Measurements from ENCODE around the gene PYCARD.

The PYCARD gene

DNA sequence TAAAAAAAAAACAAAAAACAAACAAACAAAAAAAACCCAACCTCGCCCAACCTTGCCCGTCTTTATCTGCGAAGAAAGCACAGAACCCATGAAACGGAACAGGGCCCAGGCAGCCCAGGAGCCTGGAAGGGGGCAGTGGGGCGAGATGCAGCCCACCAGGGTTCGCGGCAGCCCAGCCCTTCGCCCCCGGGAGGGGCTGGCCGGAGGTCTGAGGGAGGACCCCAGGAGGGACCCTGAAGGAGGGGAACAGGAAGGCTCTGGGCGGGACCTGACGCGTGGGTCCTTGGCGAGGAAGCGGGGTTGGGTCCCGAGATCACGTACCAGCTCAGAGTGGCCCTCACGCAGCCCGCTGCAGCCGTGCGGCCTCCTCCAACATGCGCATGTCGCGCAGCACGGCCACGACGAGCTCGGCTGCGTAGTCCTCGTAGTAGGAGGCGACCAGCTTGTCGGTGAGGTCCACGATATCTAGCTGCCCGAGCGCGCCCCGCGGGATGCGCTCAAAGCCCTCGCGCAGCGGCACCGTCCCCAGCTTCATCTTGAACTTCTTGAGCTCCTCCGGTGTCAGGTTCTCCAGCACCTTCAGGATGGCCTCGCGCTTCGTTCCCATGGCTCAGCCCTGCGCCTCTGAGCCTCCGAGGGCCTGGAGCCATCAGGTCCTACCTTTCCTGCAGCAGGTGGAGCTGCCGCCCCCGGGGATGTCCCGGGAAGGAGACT is 14.0 kb upstream of the PYCARD start, which contains the start of gene PYDC1:
TSS of gene PYDC1 (minus strand) at position 714 of the 714 bp plus-strand sequence. CDS start at position 607, 107 bp downstream.
- H3K4me3 ChIP-seq (ENCODE audit: low read depth, low read length), result no peak within 1 kb of the TSS
- no peak for DNase-seq (ENCODE audit: low read depth)
- TF ChIP-seq POLR2A (IDR thresholded peaks at IDR 0.05; ENCODE audit: extremely low read depth, insufficient read length), result no peak
- TF ChIP-seq, protein P1, sequence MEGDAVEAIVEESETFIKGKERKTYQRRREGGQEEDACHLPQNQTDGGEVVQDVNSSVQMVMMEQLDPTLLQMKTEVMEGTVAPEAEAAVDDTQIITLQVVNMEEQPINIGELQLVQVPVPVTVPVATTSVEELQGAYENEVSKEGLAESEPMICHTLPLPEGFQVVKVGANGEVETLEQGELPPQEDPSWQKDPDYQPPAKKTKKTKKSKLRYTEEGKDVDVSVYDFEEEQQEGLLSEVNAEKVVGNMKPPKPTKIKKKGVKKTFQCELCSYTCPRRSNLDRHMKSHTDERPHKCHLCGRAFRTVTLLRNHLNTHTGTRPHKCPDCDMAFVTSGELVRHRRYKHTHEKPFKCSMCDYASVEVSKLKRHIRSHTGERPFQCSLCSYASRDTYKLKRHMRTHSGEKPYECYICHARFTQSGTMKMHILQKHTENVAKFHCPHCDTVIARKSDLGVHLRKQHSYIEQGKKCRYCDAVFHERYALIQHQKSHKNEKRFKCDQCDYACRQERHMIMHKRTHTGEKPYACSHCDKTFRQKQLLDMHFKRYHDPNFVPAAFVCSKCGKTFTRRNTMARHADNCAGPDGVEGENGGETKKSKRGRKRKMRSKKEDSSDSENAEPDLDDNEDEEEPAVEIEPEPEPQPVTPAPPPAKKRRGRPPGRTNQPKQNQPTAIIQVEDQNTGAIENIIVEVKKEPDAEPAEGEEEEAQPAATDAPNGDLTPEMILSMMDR (IDR thresholded peaks at IDR 0.05; ENCODE audit: low read depth, low read length), result no peak
- TF ChIP-seq, protein P2, sequence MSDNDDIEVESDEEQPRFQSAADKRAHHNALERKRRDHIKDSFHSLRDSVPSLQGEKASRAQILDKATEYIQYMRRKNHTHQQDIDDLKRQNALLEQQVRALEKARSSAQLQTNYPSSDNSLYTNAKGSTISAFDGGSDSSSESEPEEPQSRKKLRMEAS (IDR thresholded peaks at IDR 0.05; ENCODE audit: low read depth, low read length), result no peak
- TF ChIP-seq MYC (IDR thresholded peaks at IDR 0.05; ENCODE audit: low read depth, low read length), result no peak

DNA sequence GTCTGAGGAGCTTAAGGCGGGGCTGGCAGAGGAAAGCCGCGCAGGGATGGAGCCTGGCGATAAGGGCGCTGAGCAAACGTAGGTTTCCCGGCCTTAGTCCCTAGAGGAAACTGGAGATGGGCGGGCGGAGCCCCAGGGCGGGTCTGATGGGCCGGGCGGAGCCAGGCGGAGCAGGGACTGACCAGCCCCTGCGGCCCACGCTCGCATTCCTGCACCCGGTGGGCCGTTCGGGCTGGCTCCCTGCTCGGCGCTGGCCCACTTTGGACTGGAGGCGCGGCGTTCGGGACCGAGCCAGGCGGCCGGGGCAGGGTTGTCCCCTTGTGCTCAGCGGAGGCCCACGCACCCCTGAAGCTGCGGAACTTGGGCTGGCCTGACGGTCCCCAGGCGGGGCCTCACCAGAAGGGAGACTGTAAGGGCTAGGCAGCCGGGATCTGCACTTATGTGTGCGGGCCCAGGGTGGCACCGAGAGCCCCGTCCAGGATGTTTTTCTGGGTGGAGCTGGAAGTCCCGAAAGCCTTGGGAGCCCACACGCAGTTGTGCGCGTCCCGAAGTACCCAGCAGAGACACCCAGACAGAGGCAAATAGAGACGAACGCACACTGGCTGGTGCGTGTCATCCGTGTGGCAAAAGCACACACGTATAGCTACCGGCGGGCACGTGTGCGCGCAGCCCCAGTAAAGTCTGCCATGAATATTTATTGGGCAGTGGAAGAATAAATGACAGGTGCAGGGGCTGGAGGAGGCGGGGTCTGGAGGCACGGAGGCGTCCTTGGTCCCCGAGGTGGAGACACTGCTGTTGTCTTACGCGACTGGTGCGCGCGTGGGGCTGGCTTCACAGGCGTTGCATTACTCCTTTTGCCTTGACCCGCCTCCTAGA is 13.0 kb upstream of the PYCARD start:
- H3K4me3 ChIP-seq (ENCODE audit: low read depth, low read length), result peak overlapping the region; percentile 43
- TF ChIP-seq, protein P1 (IDR thresholded peaks at IDR 0.05; ENCODE audit: low read depth, low read length), result no peak
- TF ChIP-seq, protein P2 (IDR thresholded peaks at IDR 0.05; ENCODE audit: low read depth, low read length), result no peak
- no peak for TF ChIP-seq POLR2A (IDR thresholded peaks at IDR 0.05; ENCODE audit: extremely low read depth, insufficient read length)
- no peak for TF ChIP-seq MYC (IDR thresholded peaks at IDR 0.05; ENCODE audit: low read depth, low read length)
- peak; percentile 76 for DNase-seq (ENCODE audit: low read depth)

DNA sequence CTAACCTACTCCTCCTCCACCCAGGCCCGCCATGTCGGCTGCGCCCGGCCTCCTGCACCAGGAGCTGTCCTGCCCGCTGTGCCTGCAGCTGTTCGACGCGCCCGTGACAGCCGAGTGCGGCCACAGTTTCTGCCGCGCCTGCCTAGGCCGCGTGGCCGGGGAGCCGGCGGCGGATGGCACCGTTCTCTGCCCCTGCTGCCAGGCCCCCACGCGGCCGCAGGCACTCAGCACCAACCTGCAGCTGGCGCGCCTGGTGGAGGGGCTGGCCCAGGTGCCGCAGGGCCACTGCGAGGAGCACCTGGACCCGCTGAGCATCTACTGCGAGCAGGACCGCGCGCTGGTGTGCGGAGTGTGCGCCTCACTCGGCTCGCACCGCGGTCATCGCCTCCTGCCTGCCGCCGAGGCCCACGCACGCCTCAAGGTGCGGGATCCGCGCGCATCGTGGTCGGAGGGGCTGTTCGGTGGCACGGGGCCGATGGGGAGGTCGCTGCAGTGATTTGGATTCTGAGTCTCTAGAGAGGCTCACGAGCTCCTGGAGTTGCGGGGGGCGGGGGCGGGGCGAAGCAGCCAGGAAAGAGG is 12.2 kb upstream of the PYCARD start:
- DNase-seq (ENCODE audit: low read depth), result no peak
- TF ChIP-seq, protein P1 (IDR thresholded peaks at IDR 0.05; ENCODE audit: low read depth, low read length), result no peak
- TF ChIP-seq POLR2A (IDR thresholded peaks at IDR 0.05; ENCODE audit: extremely low read depth, insufficient read length), result no peak
- TF ChIP-seq, protein P2 (IDR thresholded peaks at IDR 0.05; ENCODE audit: low read depth, low read length), result no peak
- no peak for TF ChIP-seq MYC (IDR thresholded peaks at IDR 0.05; ENCODE audit: low read depth, low read length)
- no peak overlapping the region for H3K4me3 ChIP-seq (ENCODE audit: low read depth, low read length)

DNA sequence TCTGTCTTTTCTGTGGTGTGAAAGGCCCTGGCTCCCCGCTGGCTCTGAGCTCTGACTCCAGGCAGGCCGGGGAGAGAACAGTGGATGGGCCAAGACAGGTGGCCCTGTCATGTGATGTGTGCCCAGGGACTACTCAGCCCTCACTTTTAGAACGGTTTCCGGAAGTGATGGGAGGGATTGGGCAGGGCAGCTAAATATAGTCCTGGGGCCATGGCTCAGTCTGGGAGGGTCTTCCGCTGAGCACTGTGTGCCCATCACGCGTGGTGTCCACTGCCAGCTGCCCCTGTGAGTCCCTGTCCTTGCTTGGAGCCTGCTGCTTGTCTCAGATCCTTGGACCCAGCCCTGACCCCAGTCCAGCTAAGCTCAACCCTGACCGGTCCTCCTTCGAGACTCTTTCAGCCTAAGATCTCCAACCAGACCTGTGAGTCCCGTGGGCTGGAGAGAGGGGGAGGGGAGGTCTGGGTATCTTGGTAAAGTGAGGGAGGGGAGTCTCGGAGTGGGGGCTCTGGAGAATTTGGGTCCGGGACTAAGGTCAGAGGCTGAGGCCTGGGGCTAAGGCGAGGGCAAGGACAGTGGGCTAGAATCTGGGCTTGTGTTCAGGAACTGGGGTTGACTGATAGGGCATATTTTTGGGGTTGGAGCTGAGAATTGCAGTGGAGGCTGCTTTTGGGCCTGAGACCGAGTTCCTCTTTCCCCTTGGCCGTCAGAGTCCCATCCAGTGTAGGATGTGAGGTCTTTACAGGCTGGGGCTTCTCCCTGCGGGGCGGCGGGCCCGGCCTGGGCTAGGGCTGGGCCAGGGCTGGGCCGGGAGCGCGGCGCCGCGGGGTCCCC is 11.5 kb upstream of the PYCARD start, which contains the start of gene TRIM72:
TSS of gene TRIM72 (plus strand) at position 243 of the 831 bp plus-strand sequence. CDS start 620 bp downstream, outside the sequence.
- TF ChIP-seq POLR2A (IDR thresholded peaks at IDR 0.05; ENCODE audit: extremely low read depth, insufficient read length), result no peak
- DNase-seq (ENCODE audit: low read depth), result no peak
- H3K4me3 ChIP-seq (ENCODE audit: low read depth, low read length), result no peak within 1 kb of the TSS

DNA sequence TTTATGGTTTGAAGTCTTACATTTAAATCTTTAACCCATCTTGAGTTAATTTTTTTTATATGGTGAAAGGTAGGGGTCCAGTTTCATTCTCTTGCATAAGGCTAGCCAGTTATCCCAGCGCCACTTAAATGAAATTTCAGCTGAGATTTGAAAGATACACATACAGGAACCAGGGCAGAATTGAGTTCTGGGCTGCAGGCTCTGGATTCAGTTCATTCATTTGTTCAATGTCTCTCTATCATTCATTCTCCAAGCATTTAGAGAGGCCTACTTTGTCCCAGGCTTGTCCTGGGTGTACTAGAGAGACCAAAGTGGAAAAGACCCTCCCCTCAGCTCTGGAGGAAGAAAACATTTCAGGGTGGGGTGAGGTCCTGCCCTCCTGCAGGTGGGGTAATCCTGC is 10.8 kb upstream of the PYCARD start:
- no peak for TF ChIP-seq POLR2A (IDR thresholded peaks at IDR 0.05; ENCODE audit: extremely low read depth, insufficient read length)
- TF ChIP-seq, protein P2 (IDR thresholded peaks at IDR 0.05; ENCODE audit: low read depth, low read length), result no peak
- no peak for TF ChIP-seq MYC (IDR thresholded peaks at IDR 0.05; ENCODE audit: low read depth, low read length)
- TF ChIP-seq, protein P1 (IDR thresholded peaks at IDR 0.05; ENCODE audit: low read depth, low read length), result no peak
- H3K4me3 ChIP-seq (ENCODE audit: low read depth, low read length), result no peak overlapping the region
- DNase-seq (ENCODE audit: low read depth), result no peak
